H1 (cell line): ENCODE data around the gene SIGLEC15. TPM values are rescaled to one million over a fixed set of nuclear protein-coding genes. Genes with fewer than 3 reads are reported as not detected.

Experiments used
- BCL11A ChIP-seq, 2 experiments: IDR thresholded peaks; one replicate each; pipeline ENCODE4 v1.6.1; 2011; ENCODE audit warnings: low read depth in 2 of 2, low read length in 2 of 2, mild to moderate bottlenecking in 2 of 2
- JUND ChIP-seq: IDR thresholded peaks from 2 replicates; pipeline ENCODE4 v1.6.1; 2011; ENCODE audit warnings: mild to moderate bottlenecking, improper control_type of control experiment, low read length
- ZNF274 ChIP-seq: IDR thresholded peaks from 2 replicates; pipeline ENCODE4 v1.7.0; 2012; ENCODE audit warnings: low read length, borderline replicate concordance; ENCODE audit errors: extremely low read depth
- polyA plus RNA-seq, 7 experiments: library from polyadenylated mRNA; depleted of rRNA in 3 of 7; stranded (reverse) in 5 of 7; unstranded in 2 of 7; fragments of >200 nt in 5 of 7; fragments of 200-250 nt in 2 of 7; gene quantifications; 1 replicate in 5 of 7; 2 replicates in 1 of 7; 4 replicates in 1 of 7; pipeline versions ENCODE4 v1.2.1 to v1.2.3, GENCODE V29; 2011 to 2013; ENCODE audit warnings: missing spikeins in 2 of 7, mixed read lengths in 2 of 7
- total RNA-seq: library from RNA; stranded (reverse); fragmentation: NEBNext Ultra II Directional; extraction: Animal tissue kit (Norgen Biotek cat#: 25700); gene quantifications from 2 replicates; pipeline ENCODE4 v1.2.1, GENCODE V29; 2021

The SIGLEC15 gene
- total and polyA plus RNA-seq, 2 of the 8 experiments (the other 6 are each of a cell fraction or from before 2014, with no cell fraction given), result 0.20 to 0.37 TPM

DNA sequence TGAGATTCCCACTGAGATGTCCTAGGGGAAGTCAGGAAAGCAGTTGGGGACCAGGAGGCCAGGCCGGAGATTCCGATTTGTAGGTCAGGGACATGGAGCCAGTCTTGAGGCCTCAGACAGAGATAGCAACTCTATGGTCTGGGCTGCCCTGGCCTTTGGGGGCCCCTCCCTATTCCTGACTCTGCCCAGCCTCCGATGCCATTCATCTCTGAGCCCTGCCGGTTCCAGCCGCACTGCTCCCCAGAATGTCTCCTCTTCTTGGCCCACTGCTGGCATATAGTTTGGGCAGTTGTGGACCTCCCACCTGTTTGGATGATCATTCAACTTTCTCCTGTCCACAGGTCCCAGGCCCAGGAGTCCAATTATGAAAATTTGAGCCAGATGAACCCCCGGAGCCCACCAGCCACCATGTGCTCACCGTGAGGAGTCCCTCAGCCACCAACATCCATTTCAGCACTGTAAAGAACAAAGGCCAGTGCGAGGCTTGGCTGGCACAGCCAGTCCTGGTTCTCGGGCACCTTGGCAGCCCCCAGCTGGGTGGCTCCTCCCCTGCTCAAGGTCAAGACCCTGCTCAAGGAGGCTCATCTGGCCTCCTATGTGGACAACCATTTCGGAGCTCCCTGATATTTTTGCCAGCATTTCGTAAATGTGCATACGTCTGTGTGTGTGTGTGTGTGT lies 16.4 kb downstream of the SIGLEC15 start (continued):
- TF ChIP-seq ZNF274 (no peak), BCL11A (IDR thresholded peaks at IDR 0.05; ENCODE audit: low read depth in 2 of 2, low read length in 2 of 2) (no peak), JUND (no peak)
